Activated naive CD4-positive, alpha-beta T cell treated with anti-CD3 and anti-CD28 coated beads for 36 hours (primary cell): ENCODE data around the gene TKT. TPM values are rescaled to one million over a fixed set of nuclear protein-coding genes. Genes with fewer than 3 reads are reported as not detected.
"Not testable (repeated sequence)": the region's sequence is repeated elsewhere in the genome, so short reads cannot be mapped to it uniquely, and the experiment has no call there.

ENCODE experiments used
- CTCF ChIA-PET: fragments of 350-600 bp; sonication (Branson Sonifier 250); formaldehyde crosslinking; loops from one replicate; lab custom pipeline; 2021; ENCODE audit warnings: antibody characterized with exemption; lab: Charles Lee
- DNase-seq: peaks from one replicate; pipeline ENCODE4 v3.0.0-alpha.2; 2020
- H3K27ac Mint-ChIP-seq: one replicate; pipeline ENCODE4 v1.8.0; 2021; ENCODE audit warnings: mild to moderate bottlenecking, mixed read lengths
- H3K27me3 Mint-ChIP-seq: one replicate; pipeline ENCODE4 v1.8.0; 2021; ENCODE audit warnings: low read depth, mixed read lengths
- H3K36me3 Mint-ChIP-seq: one replicate; pipeline ENCODE4 v1.8.0; 2021; ENCODE audit warnings: low read depth, mixed read lengths
- H3K4me1 Mint-ChIP-seq: one replicate; pipeline ENCODE4 v1.8.0; 2021; ENCODE audit warnings: low read depth, mixed read lengths
- H3K4me3 Mint-ChIP-seq: one replicate; pipeline ENCODE4 v1.8.0; 2021; ENCODE audit warnings: mild to moderate bottlenecking, moderate library complexity, mixed read lengths
- H3K9me3 Mint-ChIP-seq: one replicate; pipeline ENCODE4 v1.8.0; 2021; ENCODE audit warnings: mixed read lengths
- intact Hi-C: fragments of 100-400 bp; cut with micrococcal nuclease; formaldehyde crosslinking; loops from one replicate; pipeline ENCODE4 v1.15.1; 2023
- total RNA-seq, 2 experiments: library from RNA; stranded (reverse); gene quantifications; one replicate each; pipeline ENCODE4 v1.2.3, GENCODE V29; 2021

TKT gene
- total RNA-seq, 2 experiments from 2014 or later: 316 to 322 TPM

- no peaks in the 10 kb centered on the region for H3K27me3 Mint-ChIP-seq
- intact Hi-C loops: loop anchor here (5.0 kb wide), 2 partner anchors 487 to 633 kb away; partner anchors contain the start of genes NEK4 and SELENOK
- peaks cover 8% of the 10 kb centered on the region for H3K4me1 Mint-ChIP-seq
- no peak for DNase-seq
- H3K36me3 Mint-ChIP-seq: peaks cover 6% of the 10 kb centered on the region
- H3K27ac Mint-ChIP-seq: no peak overlapping the region
- CTCF ChIA-PET: interaction anchor here (0.6 kb wide), 1 partner anchor 45 kb away, joined by 3 read pairs; no protein-coding TSS in a partner anchor
- H3K9me3 Mint-ChIP-seq: no peaks in the 10 kb centered on the region
- no peak overlapping the region for H3K4me3 Mint-ChIP-seq
Observed at GRCh38 chr3:53258600-53259426, 3.0 kb upstream of the TKT start.

- Mint-ChIP-seq H3K4me1 (peaks cover 22% of the 10 kb centered on the region), H3K9me3 (no peaks in the 10 kb centered on the region), H3K36me3 (peaks cover 11% of the 10 kb centered on the region), H3K27me3 (no peaks in the 10 kb centered on the region), H3K4me3 (no peak overlapping the region), H3K27ac (no peak overlapping the region)
- CTCF ChIA-PET: interaction anchor here (0.6 kb wide), 1 partner anchor 37 kb away, joined by 3 read pairs; no protein-coding TSS in a partner anchor
- no peak for DNase-seq
- intact Hi-C loops: loop anchor here (2.0 to 5.0 kb wide), 3 partner anchors 37 to 635 kb away; partner anchors contain the start of genes NEK4 and SELENOK
Observed at GRCh38 chr3:53257465-53257864, 1.6 kb upstream of the TKT start.

- intact Hi-C loops: loop anchor here (1.0 to 5.0 kb wide), 4 partner anchors 36 to 636 kb away; partner anchors contain the start of genes NEK4, RFT1 and SELENOK
- Mint-ChIP-seq H3K27me3 (no peaks in the 10 kb centered on the region), H3K27ac (no peak overlapping the region), H3K9me3 (no peaks in the 10 kb centered on the region), H3K4me1 (peaks cover 30% of the 10 kb centered on the region), H3K36me3 (peaks cover 14% of the 10 kb centered on the region), H3K4me3 (no peak overlapping the region)
- no peak for DNase-seq
- CTCF ChIA-PET: no interaction called here
Observed at GRCh38 chr3:53256704-53257055, 858 bp upstream of the TKT start.

GRCh38 chr3:53255423-53255774, 423 bp downstream of the TKT start:
- CTCF ChIA-PET: interaction anchor here (1.4 to 1.7 kb wide), 2 partner anchors 10 to 36 kb away, joined by 5 to 6 read pairs; no protein-coding TSS in a partner anchor
- H3K36me3 Mint-ChIP-seq: peaks cover 15% of the 10 kb centered on the region
- DNase-seq: peak; percentile 44
- H3K4me3 Mint-ChIP-seq: peak overlapping the region; percentile 91
- no peaks in the 10 kb centered on the region for H3K27me3 Mint-ChIP-seq
- H3K27ac Mint-ChIP-seq: peak overlapping the region; percentile 80
- H3K9me3 Mint-ChIP-seq: no peaks in the 10 kb centered on the region
- H3K4me1 Mint-ChIP-seq: peaks cover 39% of the 10 kb centered on the region
- intact Hi-C loops: loop anchor here (1.0 to 5.0 kb wide), 5 partner anchors 31 to 637 kb away; partner anchors contain the start of genes DCP1A, NEK4 and SELENOK

- CTCF ChIA-PET: interaction anchor here (0.7 to 1.7 kb wide), 5 partner anchors 9 to 456 kb away, joined by 3 to 6 read pairs (median 4); no protein-coding TSS in a partner anchor
- H3K4me1 Mint-ChIP-seq: peaks cover 43% of the 10 kb centered on the region
- H3K27ac Mint-ChIP-seq: peak overlapping the region; percentile 80
- no peaks in the 10 kb centered on the region for H3K27me3 Mint-ChIP-seq
- peak; percentile 77 for DNase-seq
- peak overlapping the region; percentile 91 for H3K4me3 Mint-ChIP-seq
- no peaks in the 10 kb centered on the region for H3K9me3 Mint-ChIP-seq
- intact Hi-C loops: loop anchor here (1.0 to 5.0 kb wide), 5 partner anchors 32 to 638 kb away; partner anchors contain the start of genes DCP1A, NEK4 and SELENOK
- H3K36me3 Mint-ChIP-seq: peaks cover 15% of the 10 kb centered on the region
Observed at GRCh38 chr3:53254509-53255422, 1.1 kb downstream of the TKT start.

GRCh38 chr3:53253707-53254508, 1.9 kb downstream of the TKT start:
- no peaks in the 10 kb centered on the region for H3K9me3 Mint-ChIP-seq
- intact Hi-C loops: loop anchor here (2.0 kb wide), 2 partner anchors 33 to 91 kb away; no protein-coding TSS in a partner anchor
- H3K4me1 Mint-ChIP-seq: peaks cover 48% of the 10 kb centered on the region
- H3K27me3 Mint-ChIP-seq: no peaks in the 10 kb centered on the region
- H3K36me3 Mint-ChIP-seq: peaks cover 15% of the 10 kb centered on the region
- CTCF ChIA-PET: interaction anchor here (0.7 to 1.7 kb wide), 6 partner anchors 8 to 457 kb away, joined by 3 to 6 read pairs (median 4); no protein-coding TSS in a partner anchor
- H3K27ac Mint-ChIP-seq: no peak overlapping the region
- peak overlapping the region; percentile 91 for H3K4me3 Mint-ChIP-seq
- DNase-seq: peak; percentile 15

GRCh38 chr3:53252947-53253322, 2.9 kb downstream of the TKT start:
- H3K9me3 Mint-ChIP-seq, H3K27me3 Mint-ChIP-seq, DNase-seq, H3K27ac Mint-ChIP-seq, intact Hi-C loops: not testable (repeated sequence)
- Mint-ChIP-seq H3K36me3 (peaks cover 15% of the 10 kb centered on the region), H3K4me1 (peaks cover 55% of the 10 kb centered on the region), H3K4me3 (peak overlapping the region; percentile 36)
- CTCF ChIA-PET: interaction anchor here (0.9 to 1.4 kb wide), 2 partner anchors 32 to 56 kb away, joined by 3 read pairs; no protein-coding TSS in a partner anchor

GRCh38 chr3:53252096-53252946, 3.5 kb downstream of the TKT start:
- DNase-seq: no peak
- intact Hi-C loops: no loop called here
- Mint-ChIP-seq H3K36me3 (peaks cover 18% of the 10 kb centered on the region), H3K9me3 (no peaks in the 10 kb centered on the region), H3K4me1 (peaks cover 59% of the 10 kb centered on the region), H3K4me3 (peak overlapping the region; percentile 36), H3K27ac (no peak overlapping the region), H3K27me3 (no peaks in the 10 kb centered on the region)
- CTCF ChIA-PET: interaction anchor here (1.4 kb wide), 1 partner anchor 56 kb away, joined by 3 read pairs; no protein-coding TSS in a partner anchor

GRCh38 chr3:53250881-53251605, 4.8 kb downstream of the TKT start:
- CTCF ChIA-PET: no interaction called here
- Mint-ChIP-seq H3K36me3 (peaks cover 24% of the 10 kb centered on the region), H3K9me3 (no peaks in the 10 kb centered on the region), H3K27ac (no peak overlapping the region), H3K4me1 (peaks cover 64% of the 10 kb centered on the region), H3K4me3 (no peak overlapping the region), H3K27me3 (no peaks in the 10 kb centered on the region)
- DNase-seq: no peak
- intact Hi-C loops: no loop called here

GRCh38 chr3:53250453-53250852, 5.4 kb downstream of the TKT start:
- H3K36me3 Mint-ChIP-seq: peaks cover 25% of the 10 kb centered on the region
- no peak overlapping the region for H3K4me3 Mint-ChIP-seq
- CTCF ChIA-PET: no interaction called here

More at GRCh38 chr3:53250453-53250852, 5.4 kb downstream of the TKT start:
- Mint-ChIP-seq H3K27ac (no peak overlapping the region), H3K27me3 (no peaks in the 10 kb centered on the region), H3K4me1 (peaks cover 64% of the 10 kb centered on the region), H3K9me3 (no peaks in the 10 kb centered on the region)
- no peak for DNase-seq
- intact Hi-C loops: no loop called here
